Bronchial epithelial cell (primary cell): Measurements from ENCODE around the gene LPCAT2. TPM values are rescaled to one million over a fixed set of nuclear protein-coding genes. Genes with fewer than 3 reads are reported as not detected.

Experiments used
- DNase-seq: peaks from one replicate; pipeline ENCODE4 v3.0.0-alpha.2; 2010; ENCODE audit warnings: low read depth
- FAIRE-seq: peaks from 2 replicates; lab custom pipeline; 2011; peaks lifted over from hg19 to GRCh38; lab: Jason Lieb, UNC
- H3K27me3 ChIP-seq: 2 replicates; pipeline ENCODE4 v1.5.1; 2011; ENCODE audit warnings: low read length; ENCODE audit not compliant: control insufficient read depth, insufficient read depth
- H3K36me3 ChIP-seq: 2 replicates; pipeline ENCODE4 v1.5.1; 2011; ENCODE audit warnings: low read length; ENCODE audit not compliant: control insufficient read depth, insufficient read depth
- H3K4me3 ChIP-seq: 2 replicates; pipeline ENCODE4 v1.5.1; 2011; ENCODE audit warnings: mild to moderate bottlenecking, low read depth, low read length, control low read depth
- total RNA-seq: library from RNA; depleted of rRNA; stranded (reverse); fragments of >200 nt; gene quantifications from 2 replicates; pipeline ENCODE4 v1.2.1, GENCODE V29; 2014
- TF ChIP-seq, protein P1 (sequence below): IDR thresholded peaks from 2 replicates; pipeline ENCODE4 v1.5.1; 2011; ENCODE audit warnings: mild to moderate bottlenecking, moderate library complexity, low read length, control low read depth, inconsistent platforms; ENCODE audit not compliant: insufficient read depth, severe bottlenecking

Gene LPCAT2, protein sequence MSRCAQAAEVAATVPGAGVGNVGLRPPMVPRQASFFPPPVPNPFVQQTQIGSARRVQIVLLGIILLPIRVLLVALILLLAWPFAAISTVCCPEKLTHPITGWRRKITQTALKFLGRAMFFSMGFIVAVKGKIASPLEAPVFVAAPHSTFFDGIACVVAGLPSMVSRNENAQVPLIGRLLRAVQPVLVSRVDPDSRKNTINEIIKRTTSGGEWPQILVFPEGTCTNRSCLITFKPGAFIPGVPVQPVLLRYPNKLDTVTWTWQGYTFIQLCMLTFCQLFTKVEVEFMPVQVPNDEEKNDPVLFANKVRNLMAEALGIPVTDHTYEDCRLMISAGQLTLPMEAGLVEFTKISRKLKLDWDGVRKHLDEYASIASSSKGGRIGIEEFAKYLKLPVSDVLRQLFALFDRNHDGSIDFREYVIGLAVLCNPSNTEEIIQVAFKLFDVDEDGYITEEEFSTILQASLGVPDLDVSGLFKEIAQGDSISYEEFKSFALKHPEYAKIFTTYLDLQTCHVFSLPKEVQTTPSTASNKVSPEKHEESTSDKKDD
- total RNA-seq = 11.8 TPM in 2 replicates

DNA sequence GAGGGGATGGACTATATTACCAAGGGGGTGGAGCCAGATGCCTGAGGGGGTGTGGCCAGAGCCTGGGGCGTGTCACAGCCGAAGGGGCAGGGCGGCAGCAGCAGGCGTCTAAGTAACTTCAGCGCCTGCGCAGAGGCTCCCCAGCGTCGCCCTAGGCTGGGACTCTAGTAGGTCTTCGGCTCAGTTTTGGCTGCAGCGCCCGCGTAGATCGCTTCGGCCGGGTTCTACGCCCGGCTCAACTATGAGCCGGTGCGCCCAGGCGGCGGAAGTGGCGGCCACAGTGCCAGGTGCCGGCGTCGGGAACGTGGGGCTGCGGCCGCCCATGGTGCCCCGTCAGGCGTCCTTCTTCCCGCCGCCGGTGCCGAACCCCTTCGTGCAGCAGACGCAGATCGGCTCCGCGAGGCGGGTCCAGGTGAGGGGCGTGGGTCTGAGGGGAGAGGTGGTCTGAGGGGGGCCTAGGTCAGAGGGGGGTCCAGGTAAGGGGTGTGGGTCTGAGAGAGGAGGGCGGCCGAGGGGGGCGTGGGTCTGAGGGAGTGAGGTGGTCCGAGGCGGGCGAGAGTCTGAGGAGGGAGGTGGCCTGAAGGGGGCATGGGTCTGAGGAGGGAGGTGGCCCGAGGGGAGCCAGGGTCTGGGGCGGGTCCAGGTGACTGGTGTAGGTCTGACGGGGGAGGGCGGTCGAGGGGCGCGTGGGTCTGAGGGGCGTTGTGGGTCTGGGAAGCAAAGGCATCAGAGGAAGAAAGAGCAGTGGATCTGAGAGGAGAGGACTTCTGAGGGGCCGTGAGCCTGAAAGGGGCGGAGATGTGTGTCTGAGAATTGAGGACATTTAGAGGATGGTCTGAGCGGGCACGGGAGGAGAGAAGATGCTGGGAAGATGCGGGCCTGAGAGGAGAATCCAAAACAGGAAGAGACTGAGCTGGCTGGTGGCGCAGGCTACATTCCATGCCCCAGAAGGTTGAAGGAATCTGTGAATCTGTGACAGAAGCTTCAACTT lies at the start of gene LPCAT2:
Gene LPCAT2 (plus strand): TSS at position 132 of the 991 bp plus-strand sequence. CDS start 110 bp downstream, at position 242.
- TF ChIP-seq, protein P1, sequence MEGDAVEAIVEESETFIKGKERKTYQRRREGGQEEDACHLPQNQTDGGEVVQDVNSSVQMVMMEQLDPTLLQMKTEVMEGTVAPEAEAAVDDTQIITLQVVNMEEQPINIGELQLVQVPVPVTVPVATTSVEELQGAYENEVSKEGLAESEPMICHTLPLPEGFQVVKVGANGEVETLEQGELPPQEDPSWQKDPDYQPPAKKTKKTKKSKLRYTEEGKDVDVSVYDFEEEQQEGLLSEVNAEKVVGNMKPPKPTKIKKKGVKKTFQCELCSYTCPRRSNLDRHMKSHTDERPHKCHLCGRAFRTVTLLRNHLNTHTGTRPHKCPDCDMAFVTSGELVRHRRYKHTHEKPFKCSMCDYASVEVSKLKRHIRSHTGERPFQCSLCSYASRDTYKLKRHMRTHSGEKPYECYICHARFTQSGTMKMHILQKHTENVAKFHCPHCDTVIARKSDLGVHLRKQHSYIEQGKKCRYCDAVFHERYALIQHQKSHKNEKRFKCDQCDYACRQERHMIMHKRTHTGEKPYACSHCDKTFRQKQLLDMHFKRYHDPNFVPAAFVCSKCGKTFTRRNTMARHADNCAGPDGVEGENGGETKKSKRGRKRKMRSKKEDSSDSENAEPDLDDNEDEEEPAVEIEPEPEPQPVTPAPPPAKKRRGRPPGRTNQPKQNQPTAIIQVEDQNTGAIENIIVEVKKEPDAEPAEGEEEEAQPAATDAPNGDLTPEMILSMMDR = no peak
- Histone ChIP-seq H3K27me3 (no peaks in the 10 kb centered on the region), H3K4me3 (peak within 1 kb of the TSS; percentile 87), H3K36me3 (no peaks in the 10 kb centered on the region)
- FAIRE-seq = no peak
- DNase-seq = peak; percentile 82

DNA sequence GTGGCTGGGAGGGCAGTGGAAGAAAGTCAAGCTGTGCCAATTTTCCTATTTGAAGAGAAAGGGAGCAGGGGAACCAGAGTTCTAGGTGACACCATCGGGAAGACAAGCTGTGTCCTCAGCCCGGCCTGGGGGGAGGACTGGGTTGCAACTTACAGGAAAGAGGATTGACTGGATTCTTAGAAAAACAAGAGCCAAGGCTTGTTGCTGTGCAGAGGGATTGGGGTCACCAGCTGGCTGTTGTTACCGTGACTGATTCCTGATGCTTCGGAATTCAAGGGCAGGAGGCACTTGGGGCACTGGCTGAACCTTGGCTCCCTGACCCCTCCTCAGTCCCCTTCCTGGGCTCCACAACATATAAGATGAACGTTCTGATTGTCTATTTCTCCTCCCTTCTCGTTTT lies 46.6 kb upstream of the LPCAT2 start:
- no peak overlapping the region for H3K4me3 ChIP-seq
- H3K27me3 ChIP-seq = no peaks in the 10 kb centered on the region
- TF ChIP-seq, protein P1 = no peak
- DNase-seq (no peak), FAIRE-seq (no peak)
- no peaks in the 10 kb centered on the region for H3K36me3 ChIP-seq

DNA sequence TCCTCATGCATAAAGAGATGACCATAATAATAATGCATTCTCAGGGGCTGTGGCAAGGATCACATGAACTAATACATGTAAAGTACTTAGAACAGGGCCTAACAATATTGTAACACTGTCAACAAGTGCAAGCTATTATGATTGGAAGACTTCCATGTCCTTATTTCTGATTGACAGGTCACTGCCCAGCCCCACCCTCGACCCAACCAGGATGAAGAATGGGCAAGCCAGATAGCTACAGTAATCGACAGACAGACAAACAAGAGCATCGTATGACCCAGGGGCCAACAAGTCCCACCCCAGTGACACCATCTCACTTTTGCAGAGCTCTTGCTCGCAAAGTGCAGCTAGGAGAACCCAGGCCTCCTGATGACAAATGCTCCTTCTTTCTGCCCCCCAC lies 44.5 kb upstream of the LPCAT2 start:
- no peak for FAIRE-seq
- TF ChIP-seq, protein P1 = no peak

DNA sequence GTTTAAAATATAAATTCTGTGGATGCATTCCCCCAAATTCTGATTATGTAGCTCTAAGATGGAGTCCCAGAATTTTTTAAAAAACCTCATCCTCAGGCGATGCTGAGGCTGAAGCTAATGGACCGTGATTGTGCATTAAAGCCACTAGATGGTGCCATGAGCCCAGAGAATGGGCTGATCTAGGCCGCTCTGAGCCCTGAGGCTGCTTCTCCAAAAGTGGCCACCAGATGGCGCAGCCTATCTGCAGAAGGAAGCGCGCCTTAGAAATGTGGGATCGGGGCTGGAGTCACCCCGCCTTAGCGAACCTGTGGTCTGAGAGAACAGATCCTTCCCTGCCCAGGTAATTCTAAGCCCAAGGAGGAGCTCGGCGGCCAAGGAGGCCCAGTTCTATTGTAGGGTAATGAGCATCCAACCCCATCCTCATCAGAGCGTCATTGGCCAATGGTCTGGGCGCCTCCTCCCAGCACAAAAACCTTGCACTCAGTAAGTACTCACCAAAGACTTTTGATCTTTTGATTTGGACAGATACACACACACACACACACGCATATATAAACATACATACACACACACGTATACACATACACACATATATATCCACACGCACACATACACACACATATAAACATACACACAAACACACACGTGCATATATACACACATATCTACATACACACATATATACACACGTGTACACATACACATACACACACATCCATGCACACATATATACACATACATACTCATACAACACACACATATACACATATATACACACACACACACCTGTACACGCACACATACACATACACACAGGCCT lies 43.6 kb upstream of the LPCAT2 start:
- no peaks in the 10 kb centered on the region for H3K27me3 ChIP-seq

More for the DNA sequence above, 44.5 kb upstream of the LPCAT2 start:
- Histone ChIP-seq H3K36me3 (no peaks in the 10 kb centered on the region), H3K27me3 (no peaks in the 10 kb centered on the region), H3K4me3 (no peak overlapping the region)
- no peak for DNase-seq

More for the DNA sequence above, 43.6 kb upstream of the LPCAT2 start:
- TF ChIP-seq, protein P1 = peak; percentile 96
- peak; percentile 70 for DNase-seq
- Histone ChIP-seq H3K4me3 (no peak overlapping the region), H3K36me3 (no peaks in the 10 kb centered on the region)
- no peak for FAIRE-seq
